NCI-H2171 (cell line): ENCODE results near the gene IGSF8.

Experiments
- DNase-seq: peaks from one replicate; lab custom pipeline; 2025; lab: John Stamatoyannopoulos, UW

Gene IGSF8, protein sequence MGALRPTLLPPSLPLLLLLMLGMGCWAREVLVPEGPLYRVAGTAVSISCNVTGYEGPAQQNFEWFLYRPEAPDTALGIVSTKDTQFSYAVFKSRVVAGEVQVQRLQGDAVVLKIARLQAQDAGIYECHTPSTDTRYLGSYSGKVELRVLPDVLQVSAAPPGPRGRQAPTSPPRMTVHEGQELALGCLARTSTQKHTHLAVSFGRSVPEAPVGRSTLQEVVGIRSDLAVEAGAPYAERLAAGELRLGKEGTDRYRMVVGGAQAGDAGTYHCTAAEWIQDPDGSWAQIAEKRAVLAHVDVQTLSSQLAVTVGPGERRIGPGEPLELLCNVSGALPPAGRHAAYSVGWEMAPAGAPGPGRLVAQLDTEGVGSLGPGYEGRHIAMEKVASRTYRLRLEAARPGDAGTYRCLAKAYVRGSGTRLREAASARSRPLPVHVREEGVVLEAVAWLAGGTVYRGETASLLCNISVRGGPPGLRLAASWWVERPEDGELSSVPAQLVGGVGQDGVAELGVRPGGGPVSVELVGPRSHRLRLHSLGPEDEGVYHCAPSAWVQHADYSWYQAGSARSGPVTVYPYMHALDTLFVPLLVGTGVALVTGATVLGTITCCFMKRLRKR

DNA sequence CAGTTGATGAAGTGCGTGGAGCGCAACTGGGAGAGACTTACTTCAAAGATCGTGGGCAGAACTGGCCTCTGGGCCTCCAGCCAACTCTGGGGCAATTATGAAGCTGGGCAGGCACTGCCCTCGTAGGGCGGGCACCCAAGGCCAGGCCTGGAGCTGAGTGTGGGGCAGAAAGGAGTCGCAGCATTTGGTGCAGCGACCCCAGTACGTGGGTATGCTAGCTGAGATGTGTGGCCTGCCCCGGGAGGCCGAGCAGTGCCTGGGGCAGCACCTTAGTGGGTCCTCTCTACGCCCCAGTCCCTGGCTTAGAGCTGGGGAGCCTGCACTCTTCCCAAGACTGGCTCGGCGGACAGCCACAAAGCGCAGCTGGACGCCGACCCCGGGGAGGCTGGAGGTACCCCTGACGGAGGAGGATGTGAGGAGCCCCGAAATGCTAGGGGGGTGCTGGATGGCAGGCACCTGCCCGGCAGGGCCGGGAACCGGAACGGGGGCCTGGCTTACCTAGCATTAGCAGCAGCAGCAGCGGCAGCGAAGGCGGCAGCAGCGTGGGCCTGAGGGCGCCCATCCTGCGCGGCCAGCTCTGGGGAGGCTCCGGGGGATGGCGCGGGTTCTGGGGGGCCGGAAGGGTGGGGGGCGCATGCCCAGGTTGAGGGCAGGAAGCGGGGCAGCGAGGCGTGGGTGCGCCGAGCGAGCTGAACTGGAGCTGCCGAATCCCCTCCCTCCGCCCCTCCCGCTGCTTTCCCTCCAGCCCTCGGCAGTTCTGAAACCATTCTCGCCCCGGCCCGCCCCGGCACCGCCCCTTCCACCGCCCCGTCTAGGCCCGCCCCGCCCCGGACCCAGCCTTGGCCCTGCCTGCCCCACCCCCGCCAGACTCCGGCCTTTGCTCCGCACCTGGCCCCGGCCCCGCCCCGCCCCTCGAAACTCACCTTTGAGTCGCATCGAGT, at the start of gene IGSF8:
Gene IGSF8 (minus strand): TSS at position 709 of the 941 bp plus-strand sequence. CDS start 147 bp downstream, at position 562.
- DNase-seq = no peak

DNA sequence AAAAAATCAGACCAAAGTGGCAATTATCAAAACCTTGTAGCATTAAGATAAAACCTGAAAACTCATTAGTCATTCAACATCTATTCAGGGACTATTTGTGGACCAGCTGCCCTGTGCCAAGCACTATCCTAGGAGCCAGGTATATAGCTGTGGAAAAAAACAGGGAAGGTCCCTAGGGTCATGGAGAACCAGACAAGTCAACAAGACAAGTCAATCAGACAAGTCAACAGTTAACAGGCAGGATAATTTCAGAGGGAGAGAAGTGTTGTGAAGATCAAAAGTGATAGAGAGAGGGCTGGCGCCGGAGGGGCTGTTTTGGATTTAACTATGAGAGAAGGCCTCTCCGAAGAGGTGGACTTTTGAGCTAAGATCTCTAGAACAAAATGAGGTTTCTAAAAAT, 49.7 kb upstream of the IGSF8 start:
- no peak for DNase-seq

GRCh38 chr1:160146107-160146506, 47.7 kb upstream of the IGSF8 start:
- no peak for DNase-seq

GRCh38 chr1:160144921-160145320, 46.5 kb upstream of the IGSF8 start:
- DNase-seq = no peak

GRCh38 chr1:160143695-160144094, 45.3 kb upstream of the IGSF8 start:
- DNase-seq = no peak

- no peak for DNase-seq
These were observed 41.4 kb upstream of the IGSF8 start for GRCh38 chr1:160139840-160140239.

GRCh38 chr1:160137216-160137862, 38.9 kb upstream of the IGSF8 start:
- peak; percentile 57 for DNase-seq

- no peak for DNase-seq
These were observed 38.4 kb upstream of the IGSF8 start for GRCh38 chr1:160136926-160137200.

DNA sequence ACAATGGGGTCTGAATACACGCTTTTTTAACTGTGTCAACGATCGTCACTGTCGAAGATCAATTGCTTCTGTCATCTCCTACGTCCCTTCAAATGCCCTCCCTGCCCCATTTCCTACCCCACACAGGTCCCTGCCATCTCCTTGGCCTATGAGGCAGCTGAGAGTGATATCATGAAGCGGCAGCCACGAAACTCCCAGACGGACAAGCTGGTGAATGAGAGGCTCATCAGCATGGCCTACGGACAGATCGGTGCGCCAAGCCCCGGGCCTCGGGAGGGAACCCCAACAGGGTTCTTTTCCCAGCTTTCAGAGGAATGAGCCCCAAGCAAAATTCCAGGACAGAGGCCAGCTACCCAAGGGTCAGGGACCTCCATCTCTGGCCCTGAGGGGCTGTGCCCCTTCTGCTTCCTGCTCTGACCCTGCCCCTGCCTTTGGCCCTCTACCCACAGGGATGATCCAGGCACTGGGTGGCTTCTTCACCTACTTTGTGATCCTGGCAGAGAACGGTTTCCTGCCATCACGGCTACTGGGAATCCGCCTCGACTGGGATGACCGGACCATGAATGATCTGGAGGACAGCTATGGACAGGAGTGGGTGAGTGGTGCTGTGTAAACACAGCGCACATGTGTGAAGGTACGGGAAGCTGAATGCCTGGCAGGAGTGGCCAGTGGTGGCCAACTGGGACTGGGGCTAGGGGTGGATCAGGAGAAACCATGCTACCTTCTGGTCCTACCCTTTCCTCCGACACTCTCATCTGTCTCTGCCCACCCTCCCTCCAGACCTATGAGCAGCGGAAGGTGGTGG, 37.9 kb upstream of the IGSF8 start:
- DNase-seq = no peak

DNA sequence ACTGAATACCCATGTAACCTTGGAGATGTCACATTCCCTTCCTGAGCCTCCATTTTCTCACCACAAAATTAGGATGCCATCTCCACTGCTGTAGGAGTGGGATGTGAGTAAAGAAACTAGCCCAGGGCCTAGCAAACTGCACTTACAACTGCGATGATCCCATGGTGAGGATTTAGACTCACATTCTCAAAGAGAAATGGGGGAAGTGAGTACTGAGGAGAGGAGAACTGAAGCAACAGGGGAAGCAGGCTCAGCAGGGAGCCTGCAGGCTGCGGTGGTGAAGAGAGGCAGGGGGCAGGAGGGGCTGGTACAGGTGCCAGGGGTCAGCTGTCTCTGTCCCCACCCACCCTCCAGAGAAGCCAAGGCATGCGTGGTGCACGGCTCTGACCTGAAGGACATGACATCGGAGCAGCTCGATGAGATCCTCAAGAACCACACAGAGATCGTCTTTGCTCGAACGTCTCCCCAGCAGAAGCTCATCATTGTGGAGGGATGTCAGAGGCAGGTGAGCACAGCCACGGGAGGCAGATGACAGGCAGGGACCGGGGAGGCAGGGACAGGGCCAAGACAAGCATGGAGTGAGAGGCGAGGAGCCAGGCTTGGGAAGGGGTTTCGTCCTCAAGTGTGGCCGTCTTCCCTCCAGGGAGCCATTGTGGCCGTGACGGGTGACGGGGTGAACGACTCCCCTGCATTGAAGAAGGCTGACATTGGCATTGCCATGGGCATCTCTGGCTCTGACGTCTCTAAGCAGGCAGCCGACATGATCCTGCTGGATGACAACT, 36.6 kb upstream of the IGSF8 start:
- DNase-seq = no peak

DNA sequence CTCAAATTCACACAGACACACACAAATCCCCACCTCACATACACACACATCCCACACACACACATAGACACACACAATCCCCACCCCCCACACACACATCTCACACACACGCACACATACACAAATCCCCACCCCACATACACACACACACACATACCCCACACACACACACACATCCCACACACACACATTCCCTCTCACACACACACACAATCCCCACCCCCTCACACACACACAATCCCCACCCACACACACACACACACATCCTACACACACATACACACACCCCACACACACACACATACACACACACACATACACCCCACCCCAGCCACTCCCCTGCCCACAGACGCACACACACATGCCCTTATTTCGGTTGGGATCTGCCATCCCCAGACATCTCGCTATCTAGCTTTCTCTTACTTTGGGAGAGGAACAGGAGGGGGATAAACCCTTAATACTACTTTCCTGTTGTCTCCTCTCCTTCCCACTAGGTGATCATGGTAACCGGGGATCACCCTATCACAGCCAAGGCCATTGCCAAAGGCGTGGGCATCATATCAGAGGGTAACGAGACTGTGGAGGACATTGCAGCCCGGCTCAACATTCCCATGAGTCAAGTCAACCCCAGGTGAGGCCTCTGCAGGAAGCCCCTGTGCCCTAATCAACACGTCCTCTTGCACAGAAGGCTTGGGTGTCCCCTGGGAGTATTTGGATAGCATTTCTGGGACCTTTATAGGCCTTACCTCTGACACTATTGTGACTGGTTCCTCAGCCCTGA, 35.8 kb upstream of the IGSF8 start:
- DNase-seq = no peak

- no peak for DNase-seq
These were observed 33.6 kb upstream of the IGSF8 start for GRCh38 chr1:160131803-160132565.

DNA sequence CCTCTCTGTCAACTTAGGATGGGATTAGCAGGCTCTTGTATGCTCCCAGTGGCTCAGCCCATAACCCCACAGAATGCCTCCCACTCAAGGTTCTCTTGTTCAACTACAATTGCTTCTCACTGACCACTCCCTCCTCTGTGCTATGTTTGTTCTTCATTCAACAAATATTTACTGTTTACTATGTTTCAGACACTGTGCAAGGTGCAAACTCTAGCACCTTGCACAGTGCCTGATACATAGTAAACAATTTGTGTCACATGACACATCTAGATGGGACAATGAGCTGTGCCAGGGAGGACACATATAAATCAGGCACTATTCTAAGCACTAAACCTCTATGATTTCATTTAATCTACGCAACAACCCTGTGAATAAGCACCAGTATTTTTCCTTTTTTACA, 32.5 kb upstream of the IGSF8 start:
- DNase-seq = no peak

DNA sequence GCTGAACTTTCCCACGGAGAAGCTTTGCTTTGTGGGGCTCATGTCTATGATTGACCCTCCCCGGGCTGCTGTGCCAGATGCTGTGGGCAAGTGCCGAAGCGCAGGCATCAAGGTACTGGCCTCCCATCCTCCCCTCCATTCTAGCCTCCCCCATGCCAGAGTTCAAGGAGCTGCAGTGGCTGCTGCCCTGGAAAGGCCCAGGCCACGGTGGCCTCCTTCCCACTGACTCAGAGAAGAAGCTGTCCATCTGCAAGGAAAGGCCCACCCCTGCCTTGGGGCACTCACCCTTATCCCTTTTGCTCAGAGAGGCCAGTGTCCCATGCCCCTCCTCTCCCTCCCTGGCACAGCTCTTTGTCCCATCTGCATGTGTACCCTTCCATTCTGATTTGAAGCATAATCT, 32.1 kb upstream of the IGSF8 start:
- DNase-seq = no peak

DNA sequence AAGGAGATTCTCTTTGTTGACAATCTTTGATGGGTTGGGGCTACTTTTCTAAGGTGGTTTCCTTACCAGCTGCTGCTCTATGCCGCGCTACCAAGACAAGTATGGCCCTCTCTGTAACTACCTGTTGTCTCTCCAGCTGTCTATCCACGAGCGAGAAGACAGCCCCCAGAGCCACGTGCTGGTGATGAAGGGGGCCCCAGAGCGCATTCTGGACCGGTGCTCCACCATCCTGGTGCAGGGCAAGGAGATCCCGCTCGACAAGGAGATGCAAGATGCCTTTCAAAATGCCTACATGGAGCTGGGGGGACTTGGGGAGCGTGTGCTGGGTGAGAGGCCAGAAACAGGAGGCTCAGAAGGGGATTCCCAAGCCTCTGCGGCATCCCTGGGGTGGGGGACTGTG, 31.5 kb upstream of the IGSF8 start:
- no peak for DNase-seq

GRCh38 chr1:160129558-160129957, 31.1 kb upstream of the IGSF8 start:
- no peak for DNase-seq

DNA sequence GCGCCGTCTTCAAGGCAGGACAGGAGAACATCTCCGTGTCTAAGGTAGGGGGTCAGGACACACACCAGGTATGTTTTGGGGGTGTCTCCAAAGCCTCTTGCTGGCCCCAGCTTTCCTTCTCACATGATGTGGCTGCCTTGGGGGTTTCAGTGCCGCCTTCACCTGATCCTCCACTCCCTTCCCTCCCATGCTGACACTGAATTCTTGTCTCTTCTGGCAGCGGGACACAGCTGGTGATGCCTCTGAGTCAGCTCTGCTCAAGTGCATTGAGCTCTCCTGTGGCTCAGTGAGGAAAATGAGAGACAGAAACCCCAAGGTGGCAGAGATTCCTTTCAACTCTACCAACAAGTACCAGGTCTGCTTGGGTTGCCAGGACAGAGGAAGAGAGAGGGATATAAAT, 30.6 kb upstream of the IGSF8 start:
- DNase-seq = no peak

GRCh38 chr1:160128636-160129035, 30.2 kb upstream of the IGSF8 start:
- DNase-seq = no peak

- no peak for DNase-seq
These were observed 29.6 kb upstream of the IGSF8 start for GRCh38 chr1:160127865-160128523.
